GM12892 (cell line): ENCODE results near the gene GTPBP4.

Experiments
- POLR2A ChIP-seq: IDR thresholded peaks from 2 replicates; pipeline ENCODE4 v1.6.1; 2011; ENCODE audit warnings: low read depth, low read length, control low read depth
- POLR2AphosphoS5 ChIP-seq: IDR thresholded peaks from 2 replicates; pipeline ENCODE4 v1.6.1; 2011; ENCODE audit warnings: low read depth, low read length, control low read depth
- TAF1 ChIP-seq: IDR thresholded peaks from 2 replicates; pipeline ENCODE4 v1.6.1; 2011; ENCODE audit warnings: low read depth, mild to moderate bottlenecking, control low read depth, low read length, borderline replicate concordance

- TF ChIP-seq POLR2AphosphoS5 (no peak), TAF1 (no peak), POLR2A (no peak)
Measured at GRCh38 chr10:1050554-1050953, 62.3 kb downstream of the GTPBP4 start.
